Psoas muscle (tissue), 8 donors: ENCODE measurements around the gene HKDC1. TPM values are rescaled to one million over a fixed set of nuclear protein-coding genes. Genes with fewer than 3 reads are reported as not detected.
A peak's percentile ranks its signal among the peaks of the same experiment; 100 is the strongest.

Source experiments
- ATAC-seq, 4 donors: fragments of 200-7000 bp; cut with Tn5 transposase; one replicate each; pipeline ENCODE4 v1.9.1; 2020; ENCODE audit warnings: moderate library complexity in 3 of 4, mild to moderate bottlenecking in 2 of 4
- DNase-seq, 2 donors: peaks; one replicate each; pipeline ENCODE4 v3.0.0-alpha.2; 2020
- H3K27ac ChIP-seq: fragments of 200-600 bp; one replicate; pipeline ENCODE4 v1.8.0; 2022
- H3K27me3 ChIP-seq, 3 donors: fragments of 200-600 bp in 1 of 3; one replicate each; pipeline versions ENCODE4 v1.6.1 to v1.8.0; 2013 to 2022; ENCODE audit warnings: low read length in 2 of 3, mild to moderate bottlenecking in 2 of 3, moderate library complexity in 1 of 3; ENCODE audit not compliant: insufficient read depth in 3 of 3
- H3K36me3 ChIP-seq, 2 donors: fragments of 200-600 bp in 1 of 2; one replicate each; pipeline versions ENCODE4 v1.6.1 to v1.8.0; 2013 to 2022; ENCODE audit warnings: low read depth in 1 of 2, mild to moderate bottlenecking in 1 of 2, moderate library complexity in 1 of 2; ENCODE audit not compliant: insufficient read depth in 1 of 2
- H3K4me1 ChIP-seq: fragments of 200-600 bp; one replicate; pipeline ENCODE4 v1.8.0; 2022
- H3K4me3 ChIP-seq: fragments of 200-600 bp; one replicate; pipeline ENCODE4 v1.8.0; 2022; ENCODE audit warnings: mild to moderate bottlenecking
- H3K9me3 ChIP-seq: fragments of 200-600 bp; one replicate; pipeline ENCODE4 v1.8.0; 2022
- WGBS, 3 donors: extraction: QIAGEN DNeasy Blood & Tissue Kit; methylation state at CpG; one replicate each; pipeline versions ENCODE4 v1.1.6 to v1.1.7; 2013; 5-methylcytosine and 5-hydroxymethylcytosine counted together
- intact Hi-C, 2 donors: fragments of 100-400 bp; cut with DNase I; formaldehyde crosslinking; loops; one replicate each; pipeline versions ENCODE4 v1.11.0 to v1.14.2; 2022
- polyA plus RNA-seq, 3 donors: library from polyadenylated mRNA; stranded (reverse); fragments of 200-250 nt; gene quantifications; one replicate each; pipeline ENCODE4 v1.2.3, GENCODE V29; 2013
- total RNA-seq, 4 donors: library from RNA; stranded (reverse); fragmentation: NEBNext Ultra II Directional in 2 of 4; extraction: Animal tissue kit (Norgen Biotek cat#: 25700) in 2 of 4; gene quantifications; one replicate each; pipeline versions ENCODE4 v1.2.1 to v1.2.4, GENCODE V29; 2021 to 2023
- TF ChIP-seq, protein P1 (sequence below): fragments of 200-600 bp; IDR thresholded peaks from one replicate; pipeline ENCODE4 v1.8.0; 2022; ENCODE audit warnings: antibody characterized with exemption
- donor health status: healthy with polysubstance abuse.
- donor health status: DM: no; HTN: no; CAD: no; lungs with moderate emphysema.
- donor health status: Bipolar disorder and iron deficiency.
- donor health status: healthy.
- donor health status: DM: yes; HTN: yes; CAD: no.
- donor health status: DM: no; HTN: no; CAD: no.
- donor health status: DM: no; HTN: no; CAD: no.
- donor health status: DM: yes; HTN: yes; CAD: no.

HKDC1 gene
- total and polyA plus RNA-seq, 7 donors = 0.03 TPM; not detected in 5

GRCh38 chr10:69218831-69219230 lies 1.3 kb upstream of the HKDC1 start:
- DNase-seq (no peak), ATAC-seq (no peak)
- Histone ChIP-seq H3K9me3 (no peaks in the 10 kb centered on the region), H3K27me3 (no peaks in the 10 kb centered on the region), H3K4me1 (peaks cover 2% of the 10 kb centered on the region), H3K36me3 (no peaks in the 10 kb centered on the region), H3K4me3 (no peak overlapping the region), H3K27ac (no peak overlapping the region)
- 86 to 92% (median 87%) methylated on average over 6 of the region's 6 CpGs for WGBS, 3 donors
- intact Hi-C loops = no loop called here
- TF ChIP-seq, protein P1, sequence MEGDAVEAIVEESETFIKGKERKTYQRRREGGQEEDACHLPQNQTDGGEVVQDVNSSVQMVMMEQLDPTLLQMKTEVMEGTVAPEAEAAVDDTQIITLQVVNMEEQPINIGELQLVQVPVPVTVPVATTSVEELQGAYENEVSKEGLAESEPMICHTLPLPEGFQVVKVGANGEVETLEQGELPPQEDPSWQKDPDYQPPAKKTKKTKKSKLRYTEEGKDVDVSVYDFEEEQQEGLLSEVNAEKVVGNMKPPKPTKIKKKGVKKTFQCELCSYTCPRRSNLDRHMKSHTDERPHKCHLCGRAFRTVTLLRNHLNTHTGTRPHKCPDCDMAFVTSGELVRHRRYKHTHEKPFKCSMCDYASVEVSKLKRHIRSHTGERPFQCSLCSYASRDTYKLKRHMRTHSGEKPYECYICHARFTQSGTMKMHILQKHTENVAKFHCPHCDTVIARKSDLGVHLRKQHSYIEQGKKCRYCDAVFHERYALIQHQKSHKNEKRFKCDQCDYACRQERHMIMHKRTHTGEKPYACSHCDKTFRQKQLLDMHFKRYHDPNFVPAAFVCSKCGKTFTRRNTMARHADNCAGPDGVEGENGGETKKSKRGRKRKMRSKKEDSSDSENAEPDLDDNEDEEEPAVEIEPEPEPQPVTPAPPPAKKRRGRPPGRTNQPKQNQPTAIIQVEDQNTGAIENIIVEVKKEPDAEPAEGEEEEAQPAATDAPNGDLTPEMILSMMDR = no peak

DNA sequence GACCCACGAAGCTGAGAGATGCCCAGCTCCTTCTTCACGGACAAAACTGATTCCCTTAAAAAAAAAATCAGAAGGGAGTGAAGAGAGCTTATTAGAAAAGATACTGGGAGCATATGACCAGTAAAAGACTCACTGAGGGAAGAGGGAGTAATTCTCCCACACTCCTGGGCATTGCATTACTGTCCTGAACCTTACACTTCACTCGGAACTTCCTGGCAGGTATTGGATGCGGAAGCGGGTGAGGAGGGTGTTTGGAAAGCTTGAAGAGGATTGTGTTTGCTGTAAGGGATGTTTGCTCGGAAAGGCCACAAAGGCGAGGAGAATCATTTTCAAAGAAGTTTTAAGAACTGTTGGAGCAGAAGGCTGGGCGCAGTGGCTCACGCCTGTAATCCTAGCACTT lies 375 bp downstream of the HKDC1 start:
- 82 to 84% (median 84%) methylated on average over 9 of the region's 9 CpGs for WGBS, 3 donors
- DNase-seq (no peak), ATAC-seq (no peak)
- TF ChIP-seq, protein P1 = no peak
- no peaks in the 10 kb centered on the region for H3K36me3 ChIP-seq
- no peaks in the 10 kb centered on the region for H3K9me3 ChIP-seq
- no peak overlapping the region for H3K4me3 ChIP-seq
- intact Hi-C loops = no loop called here
- H3K27me3 ChIP-seq = no peaks in the 10 kb centered on the region
- no peaks in the 10 kb centered on the region for H3K4me1 ChIP-seq
- H3K27ac ChIP-seq = no peak overlapping the region

- no peak overlapping the region for H3K4me3 ChIP-seq
- no peaks in the 10 kb centered on the region for H3K27me3 ChIP-seq
- no peaks in the 10 kb centered on the region for H3K4me1 ChIP-seq
- TF ChIP-seq, protein P1 = peak; percentile 55
- H3K36me3 ChIP-seq = no peaks in the 10 kb centered on the region
- WGBS, 3 donors = 43 to 48% (median 46%) methylated on average over 11 of the region's 11 CpGs
- H3K9me3 ChIP-seq = no peaks in the 10 kb centered on the region
- intact Hi-C loops = no loop called here
- no peak overlapping the region for H3K27ac ChIP-seq
- DNase-seq (no peak), ATAC-seq (peak; percentile 42 to 61 (median 56))
Observed at GRCh38 chr10:69222157-69223027, 2.3 kb downstream of the HKDC1 start.

DNA sequence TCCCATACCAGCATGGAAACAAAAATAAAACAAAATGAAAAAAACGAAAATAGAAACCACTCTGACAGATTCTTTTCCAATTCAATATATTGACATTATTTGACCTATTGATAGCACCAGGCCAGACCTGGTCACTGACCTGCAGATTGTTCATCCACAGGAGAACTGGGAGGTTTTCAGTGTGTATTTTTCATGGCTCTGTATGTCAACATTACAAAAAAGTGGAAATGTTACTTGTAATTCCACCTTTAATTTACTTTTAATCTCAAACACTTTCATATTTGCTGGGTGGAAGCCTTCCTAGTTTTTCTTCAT lies 2.9 kb downstream of the HKDC1 start:
- ATAC-seq = no peak
- Histone ChIP-seq H3K27ac (no peak overlapping the region), H3K9me3 (no peaks in the 10 kb centered on the region), H3K4me1 (no peaks in the 10 kb centered on the region), H3K36me3 (no peaks in the 10 kb centered on the region), H3K27me3 (no peaks in the 10 kb centered on the region), H3K4me3 (no peak overlapping the region)
- TF ChIP-seq, protein P1 = no peak
- intact Hi-C loops = no loop called here
- DNase-seq = no peak
- WGBS, 3 donors = 23 to 33% (median 29%) methylated on average over 1 of the region's 1 CpG
